IPS-18c (cell line): Measurements from ENCODE around the gene CGREF1.

Source experiments
- H3K4me3 ChIP-seq: 2 replicates; pipeline ENCODE4 v1.7.0; 2013; ENCODE audit warnings: low read depth, mild to moderate bottlenecking, low read length, moderate library complexity; ENCODE audit not compliant: insufficient read depth
- H3K9me3 ChIP-seq: one replicate; pipeline ENCODE4 v1.6.1; 2013; ENCODE audit warnings: mild to moderate bottlenecking, low read length, moderate library complexity; ENCODE audit not compliant: control insufficient read depth, insufficient read depth

The CGREF1 gene

GRCh38 chr2:27145682-27146081 is 26.8 kb upstream of the CGREF1 start:
- no peak overlapping the region for H3K4me3 ChIP-seq
- H3K9me3 ChIP-seq, result no peaks in the 10 kb centered on the region

- Histone ChIP-seq H3K4me3 (no peak overlapping the region), H3K9me3 (no peaks in the 10 kb centered on the region)
These were observed 24.4 kb upstream of the CGREF1 start for GRCh38 chr2:27143285-27143684.

- H3K4me3 ChIP-seq, result no peak within 1 kb of the TSS
- no peaks in the 10 kb centered on the region for H3K9me3 ChIP-seq
These were observed 20.4 kb upstream of the CGREF1 start, which contains the start of gene PRR30 for GRCh38 chr2:27139310-27139709. TSS of gene PRR30 (minus strand) at chr2:27139410. CDS start at chr2:27138329, 1,081 bp downstream.

DNA sequence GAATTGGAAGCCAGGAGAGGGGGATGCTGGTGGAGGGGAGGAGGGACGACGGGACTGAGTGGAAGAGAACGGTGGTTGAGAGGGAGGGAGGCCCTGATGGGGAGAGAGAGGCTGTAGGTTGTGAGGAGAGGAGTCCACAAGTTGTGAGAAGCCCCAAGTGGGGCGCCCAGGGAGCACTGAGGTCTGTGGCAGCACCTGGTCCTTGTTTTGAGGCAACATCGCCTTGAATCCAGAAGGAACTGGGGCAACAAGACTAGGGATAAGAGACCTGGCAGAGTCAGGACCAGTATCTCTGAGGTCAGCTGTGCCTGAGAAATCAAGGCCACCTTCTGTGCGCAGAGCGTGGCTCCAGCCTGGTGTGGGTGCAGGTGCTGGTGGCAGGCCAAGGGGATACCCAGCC is 19.2 kb upstream of the CGREF1 start:
- H3K4me3 ChIP-seq, result no peak overlapping the region

DNA sequence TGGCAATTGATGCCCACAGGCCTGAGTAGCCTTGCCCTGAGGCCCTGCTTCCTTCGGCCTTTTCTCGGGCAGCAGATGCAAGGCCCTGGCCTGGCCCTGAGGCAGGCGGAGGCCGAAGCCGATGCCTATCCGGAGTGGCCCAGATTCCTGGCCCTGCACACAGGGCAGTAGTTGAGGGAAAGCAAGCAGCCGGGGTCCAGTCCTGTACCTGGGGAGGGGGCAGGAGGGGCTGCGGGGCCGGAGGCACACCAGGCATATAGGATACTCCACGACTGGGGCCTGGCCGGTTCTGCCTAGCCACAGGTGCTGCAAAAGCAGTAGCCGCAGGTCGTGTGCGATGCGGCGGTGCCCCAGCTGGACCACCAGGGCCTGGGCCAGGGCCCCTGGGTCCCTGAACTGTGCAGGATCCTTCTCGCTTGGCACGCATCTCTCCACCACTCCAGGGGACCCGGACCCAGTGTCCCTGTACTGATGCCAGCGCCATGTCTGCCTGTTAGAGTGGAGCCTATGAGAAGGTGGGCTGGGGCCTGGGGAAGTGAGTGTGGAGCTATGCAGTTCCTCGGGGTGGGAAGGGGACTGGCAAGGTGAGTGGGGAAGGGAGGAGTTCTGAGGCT is 18.5 kb upstream of the CGREF1 start:
- Histone ChIP-seq H3K9me3 (no peaks in the 10 kb centered on the region), H3K4me3 (no peak overlapping the region)

More for the DNA sequence above, 19.2 kb upstream of the CGREF1 start:
- no peaks in the 10 kb centered on the region for H3K9me3 ChIP-seq

DNA sequence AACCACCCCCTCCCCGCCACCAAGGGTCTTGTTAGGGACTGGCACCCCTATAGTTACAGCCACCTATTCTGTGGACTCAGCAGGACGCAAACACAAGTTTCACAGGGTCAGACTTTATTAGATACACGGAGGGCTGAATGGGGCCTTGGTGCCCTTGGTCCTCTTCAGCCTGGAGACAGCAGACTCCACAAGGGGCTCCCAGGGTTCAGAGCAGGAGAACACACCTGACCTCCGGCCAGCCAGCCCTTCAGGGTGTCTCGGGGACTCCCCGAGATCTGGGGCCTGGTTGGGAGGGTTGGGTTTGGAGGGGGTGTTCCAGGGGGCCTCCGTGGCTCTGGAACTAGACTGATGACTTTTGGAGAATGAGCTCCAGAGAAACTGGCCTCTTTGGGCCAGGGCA is 17.8 kb upstream of the CGREF1 start:
- Histone ChIP-seq H3K9me3 (no peaks in the 10 kb centered on the region), H3K4me3 (no peak overlapping the region)

DNA sequence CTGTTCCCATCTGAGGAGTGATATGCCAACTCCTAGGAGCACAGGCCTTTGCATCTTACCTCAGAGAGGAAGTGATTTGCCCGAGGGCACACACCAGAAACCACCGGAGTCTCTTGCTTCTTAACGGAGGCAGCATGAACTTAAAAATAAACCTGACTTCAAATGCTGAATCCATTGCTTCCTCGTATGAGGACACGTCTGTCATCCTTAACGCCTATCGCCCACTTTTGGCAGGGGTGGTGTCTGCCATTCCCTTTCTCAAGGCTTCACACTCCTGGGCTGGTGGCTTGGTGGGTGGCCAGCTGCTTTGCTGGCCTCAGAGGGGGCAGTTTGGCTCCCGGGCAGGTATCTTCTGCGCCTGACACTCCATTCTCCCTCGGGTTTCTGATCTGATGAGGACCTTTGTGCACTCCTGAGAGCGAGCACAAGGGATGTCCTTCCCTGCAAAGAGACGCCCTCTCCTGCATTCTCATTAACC is 16.6 kb upstream of the CGREF1 start:
- no peak overlapping the region for H3K4me3 ChIP-seq

DNA sequence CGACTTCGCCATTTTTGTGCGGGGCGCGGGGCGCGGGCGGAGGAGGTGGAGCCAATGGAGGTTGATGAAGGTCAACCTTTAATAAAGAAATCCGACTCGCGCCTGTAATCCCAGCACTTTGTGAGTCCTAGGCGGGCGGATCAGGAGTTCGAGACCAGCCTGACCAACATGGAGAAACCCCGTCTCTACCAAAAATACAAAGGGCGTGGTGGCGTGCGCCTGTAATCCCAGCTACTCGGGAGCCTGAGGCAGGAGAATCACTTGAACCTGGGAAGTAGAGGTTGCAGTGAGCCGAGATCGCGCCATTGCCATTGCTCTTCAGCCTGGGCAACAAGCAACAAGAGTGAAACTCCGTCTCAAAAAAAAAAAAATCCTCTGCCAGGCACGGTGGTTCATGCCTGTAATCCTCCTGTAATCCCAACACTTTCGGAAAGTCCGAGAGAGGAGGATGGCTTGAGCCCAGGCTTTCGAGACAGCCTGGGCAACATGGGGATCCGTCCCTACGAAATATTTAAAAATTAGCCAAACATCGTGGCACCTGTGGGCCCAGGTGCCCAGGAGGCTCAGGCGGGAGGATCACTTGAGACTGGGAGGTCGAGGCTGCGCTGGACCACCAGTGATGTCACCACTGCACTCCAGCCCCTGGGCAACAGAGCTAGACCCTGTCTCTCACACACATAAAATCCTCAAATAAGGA is 16.0 kb upstream of the CGREF1 start:
- no peaks in the 10 kb centered on the region for H3K9me3 ChIP-seq
- peak overlapping the region; percentile 31; the same call in 1 of the 2 replicates for H3K4me3 ChIP-seq

More for the DNA sequence above, 16.6 kb upstream of the CGREF1 start:
- no peaks in the 10 kb centered on the region for H3K9me3 ChIP-seq

DNA sequence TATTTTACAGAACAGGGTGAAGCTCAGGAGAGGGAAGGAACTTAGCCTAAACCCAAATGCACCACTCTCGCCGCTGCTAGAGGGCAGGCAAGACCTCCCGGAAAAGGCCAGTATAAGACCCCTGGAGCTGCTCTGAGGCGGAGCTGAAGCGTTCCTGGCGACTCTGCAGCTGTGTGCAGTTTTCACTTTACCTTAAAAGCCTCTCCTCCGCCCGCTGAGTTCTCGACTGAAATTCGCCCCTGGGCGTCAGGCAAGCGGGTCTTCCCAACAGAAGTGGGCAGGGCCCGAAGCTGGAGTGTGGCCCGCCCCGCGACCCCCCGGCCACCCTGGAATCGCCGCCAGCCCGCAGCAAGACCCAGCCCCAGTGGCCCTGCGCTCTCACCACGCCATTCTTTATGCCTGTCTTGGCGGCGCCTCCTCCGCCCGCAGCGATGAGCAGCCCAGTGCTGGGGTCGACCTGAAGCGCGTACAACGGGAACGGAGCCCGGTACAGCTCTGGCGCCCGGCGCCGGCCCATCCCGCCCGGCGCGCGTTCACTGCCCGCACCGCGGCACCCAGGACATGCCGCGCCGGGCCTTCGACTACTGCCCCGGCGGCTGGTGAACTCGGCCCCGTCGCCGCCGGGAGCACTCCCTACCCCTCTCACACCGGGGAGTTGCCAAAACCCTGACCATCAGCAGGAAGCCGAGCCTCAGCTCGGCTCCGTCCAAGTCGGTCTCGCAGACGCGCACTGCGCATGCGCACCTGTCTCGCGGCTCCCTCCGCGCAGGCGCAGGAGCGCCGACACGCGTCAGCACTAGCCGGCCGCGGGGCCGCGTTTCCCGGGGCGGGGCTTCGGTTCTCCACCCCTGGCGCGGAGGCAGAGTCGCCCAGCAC is 15.2 kb upstream of the CGREF1 start, which contains the start of gene PREB:
TSS of gene PREB (minus strand) at position 732 of the 876 bp plus-strand sequence. CDS start at position 517, 215 bp downstream.
- Histone ChIP-seq H3K4me3 (peak within 1 kb of the TSS; percentile 96), H3K9me3 (no peaks in the 10 kb centered on the region)

DNA sequence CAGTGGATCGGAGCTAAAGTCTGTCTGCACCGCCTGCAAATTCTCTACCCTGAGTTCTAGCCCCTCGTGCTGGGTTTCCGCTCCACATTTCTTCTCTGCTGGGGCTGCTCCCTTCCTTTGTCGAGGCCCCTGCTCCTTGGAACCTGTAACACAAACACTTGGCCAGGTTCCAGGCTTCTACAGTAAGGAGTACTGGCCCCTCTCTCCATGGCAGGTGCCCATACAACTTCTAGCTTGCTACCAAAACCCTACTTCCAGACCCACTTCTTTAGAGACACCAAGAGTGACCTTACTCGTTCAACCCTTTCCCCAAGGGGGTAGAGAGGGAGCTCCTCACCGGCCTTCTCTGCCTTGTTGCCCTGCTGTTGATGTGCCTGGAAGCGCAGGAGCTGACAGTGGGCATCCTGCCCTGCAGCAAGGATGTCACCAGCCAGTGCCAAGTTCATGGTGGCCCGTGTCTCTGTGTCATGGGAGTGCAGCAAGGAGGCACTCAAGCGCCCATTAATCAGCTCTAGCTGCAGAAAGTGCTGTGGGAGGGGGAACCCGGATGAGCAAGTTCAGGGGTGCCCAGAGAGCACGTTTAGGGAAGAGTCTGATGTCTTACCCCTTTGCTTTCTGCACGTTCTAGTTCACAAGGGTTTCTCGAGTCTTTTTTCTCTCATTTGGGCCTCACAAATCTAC is 14.4 kb upstream of the CGREF1 start:
- peak overlapping the region; percentile 96 for H3K4me3 ChIP-seq
- H3K9me3 ChIP-seq, result no peaks in the 10 kb centered on the region

DNA sequence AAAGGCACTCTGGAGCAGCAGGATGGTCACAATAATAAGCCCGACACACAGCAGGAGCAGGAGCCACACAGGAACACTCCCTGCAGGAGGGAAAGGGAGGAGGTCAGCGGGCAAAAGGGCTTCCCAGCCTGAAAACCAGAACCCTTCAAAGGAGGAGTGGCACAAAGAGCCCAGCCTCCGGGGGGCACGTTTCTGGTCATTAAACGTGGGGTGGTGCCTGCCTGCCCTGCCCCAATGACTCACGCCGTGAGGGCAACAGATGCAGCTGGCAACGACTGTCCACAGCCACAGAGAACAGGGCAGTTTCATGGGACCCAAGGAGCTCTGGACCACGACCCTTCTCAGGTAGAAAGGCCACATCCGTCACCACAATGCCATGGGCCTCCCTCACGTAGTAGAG is 12.5 kb upstream of the CGREF1 start:
- Histone ChIP-seq H3K4me3 (no peak overlapping the region), H3K9me3 (no peaks in the 10 kb centered on the region)

GRCh38 chr2:27130396-27130795 is 11.5 kb upstream of the CGREF1 start:
- Histone ChIP-seq H3K4me3 (no peak overlapping the region), H3K9me3 (no peaks in the 10 kb centered on the region)

- H3K4me3 ChIP-seq, result no peak overlapping the region
- H3K9me3 ChIP-seq, result no peaks in the 10 kb centered on the region
These were observed 10.0 kb upstream of the CGREF1 start for GRCh38 chr2:27128668-27129571.

DNA sequence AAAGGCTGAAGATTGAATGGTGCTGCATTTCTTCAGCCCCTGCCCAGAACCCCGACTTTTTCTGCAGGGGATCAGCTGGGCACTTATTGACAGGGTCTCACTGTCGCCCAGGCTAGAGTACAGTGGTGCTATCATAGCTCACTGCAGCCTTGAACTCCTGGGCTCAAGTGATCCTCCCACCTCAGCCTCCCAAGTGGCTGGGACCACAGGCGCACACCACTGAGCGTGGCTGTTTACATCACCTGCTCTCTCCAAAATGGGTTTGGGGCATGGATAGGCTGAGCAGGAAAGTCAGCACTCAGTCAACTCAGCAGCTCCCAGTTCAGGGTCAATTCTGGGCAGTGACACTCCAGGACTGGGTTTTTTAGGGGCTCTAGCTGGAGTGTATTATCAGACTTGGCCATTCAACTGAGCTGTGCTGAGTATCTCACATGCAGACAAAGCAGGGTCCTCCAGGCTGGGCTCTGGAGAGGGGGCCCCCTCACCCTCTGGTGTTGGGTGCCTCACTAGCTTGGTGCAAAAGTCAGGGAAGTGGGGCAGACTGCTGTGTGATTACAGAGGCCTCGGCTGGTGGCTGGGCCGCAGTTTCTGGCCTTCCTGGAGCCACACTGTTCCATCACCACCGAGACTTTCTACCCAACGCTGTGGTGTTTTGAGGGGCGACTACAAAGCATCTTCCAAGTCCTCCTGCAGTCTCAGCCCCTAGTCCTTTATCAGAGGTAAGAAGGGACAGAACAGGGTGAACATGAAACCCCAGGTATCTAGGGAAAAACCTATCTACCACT is 9.1 kb upstream of the CGREF1 start:
- Histone ChIP-seq H3K4me3 (no peak overlapping the region), H3K9me3 (no peaks in the 10 kb centered on the region)

DNA sequence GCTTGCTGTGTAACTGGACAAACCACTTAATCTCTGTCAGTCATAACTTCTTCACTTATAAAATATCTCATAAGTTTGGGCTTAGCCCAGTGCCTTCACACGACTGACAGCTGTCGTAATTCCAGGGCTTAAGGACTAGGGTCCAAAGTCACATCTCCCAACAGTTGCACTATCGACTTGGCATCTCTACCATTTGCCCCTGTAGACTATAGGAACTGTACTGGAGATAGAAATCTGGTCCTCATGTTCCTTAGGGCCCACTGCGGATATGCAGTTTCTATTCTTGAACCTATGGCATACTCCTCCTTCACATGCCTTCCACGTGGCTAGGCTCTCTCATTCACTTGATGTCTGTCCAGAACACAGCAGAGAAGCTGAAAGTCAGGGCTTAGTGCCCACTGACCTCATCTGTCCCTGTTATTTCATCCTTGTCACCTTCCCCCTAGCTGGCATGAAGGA is 7.4 kb upstream of the CGREF1 start:
- no peak overlapping the region for H3K4me3 ChIP-seq
- no peaks in the 10 kb centered on the region for H3K9me3 ChIP-seq
